Astrocyte (in vitro differentiated cells and primary cell): ENCODE measurements around the gene ARSG. TPM values are rescaled to one million over a fixed set of nuclear protein-coding genes. Genes with fewer than 3 reads are reported as not detected.

Source experiments
- DNase-seq: peaks from one replicate; pipeline ENCODE4 v3.0.0-alpha.2; 2010; ENCODE audit warnings: low read depth
- FAIRE-seq: peaks from 2 replicates; lab custom pipeline; 2011; peaks lifted over from hg19 to GRCh38; lab: Jason Lieb, UNC
- H2AFZ ChIP-seq: 2 replicates; pipeline ENCODE4 v1.6.0; 2012; ENCODE audit warnings: low read depth, low read length, inconsistent platforms
- H3K27ac ChIP-seq: 2 replicates; pipeline ENCODE4 v1.5.1; 2011; ENCODE audit warnings: low read depth, low read length, inconsistent platforms
- H3K27me3 ChIP-seq: 2 replicates; pipeline ENCODE4 v1.6.0; 2011; ENCODE audit warnings: low read length, inconsistent platforms; ENCODE audit not compliant: insufficient read depth
- H3K36me3 ChIP-seq: 2 replicates; pipeline ENCODE4 v1.5.1; 2011; ENCODE audit warnings: low read length, inconsistent platforms; ENCODE audit not compliant: insufficient read depth
- H3K4me1 ChIP-seq: 2 replicates; pipeline ENCODE4 v1.5.1; 2011; ENCODE audit warnings: low read length, inconsistent platforms; ENCODE audit not compliant: insufficient read depth
- H3K4me2 ChIP-seq: 2 replicates; pipeline ENCODE4 v1.6.0; 2012; ENCODE audit warnings: low read length, inconsistent platforms
- H3K4me3 ChIP-seq: 2 replicates; pipeline ENCODE4 v1.5.1; 2011; ENCODE audit warnings: low read depth, mild to moderate bottlenecking, low read length, inconsistent platforms; ENCODE audit not compliant: insufficient read depth
- H3K79me2 ChIP-seq: 2 replicates; pipeline ENCODE4 v1.6.0; 2012; ENCODE audit warnings: mild to moderate bottlenecking, low read length, inconsistent platforms; ENCODE audit not compliant: insufficient read depth
- H3K9ac ChIP-seq: 2 replicates; pipeline ENCODE4 v1.6.0; 2012; ENCODE audit warnings: mild to moderate bottlenecking, low read length, inconsistent platforms
- H3K9me3 ChIP-seq: 2 replicates; pipeline ENCODE4 v1.5.1; 2012; ENCODE audit warnings: low read depth, mild to moderate bottlenecking, low read length, inconsistent platforms; ENCODE audit not compliant: insufficient read depth
- H4K20me1 ChIP-seq: 2 replicates; pipeline ENCODE4 v1.6.0; 2012; ENCODE audit warnings: low read length, inconsistent platforms; ENCODE audit not compliant: insufficient read depth
- H3K27ac Mint-ChIP-seq: one replicate; pipeline ENCODE4 v1.8.0; 2021; ENCODE audit warnings: mild to moderate bottlenecking, mixed read lengths; ENCODE audit not compliant: unreplicated experiment
- H3K27me3 Mint-ChIP-seq: one replicate; pipeline ENCODE4 v1.8.0; 2021; ENCODE audit warnings: low read depth, mixed read lengths; ENCODE audit not compliant: unreplicated experiment
- H3K36me3 Mint-ChIP-seq: one replicate; pipeline ENCODE4 v1.8.0; 2021; ENCODE audit warnings: low read depth, mixed read lengths; ENCODE audit not compliant: unreplicated experiment
- H3K4me1 Mint-ChIP-seq: one replicate; pipeline ENCODE4 v1.8.0; 2021; ENCODE audit warnings: low read depth, mixed read lengths; ENCODE audit not compliant: unreplicated experiment
- H3K4me3 Mint-ChIP-seq: one replicate; pipeline ENCODE4 v1.8.0; 2021; ENCODE audit warnings: mild to moderate bottlenecking, moderate library complexity, mixed read lengths; ENCODE audit not compliant: unreplicated experiment
- H3K9me3 Mint-ChIP-seq: one replicate; pipeline ENCODE4 v1.8.0; 2021; ENCODE audit warnings: mild to moderate bottlenecking, mixed read lengths; ENCODE audit not compliant: unreplicated experiment
- CTCF ChIP-seq: IDR thresholded peaks from 2 replicates; pipeline ENCODE4 v1.5.1; 2011; ENCODE audit warnings: low read depth, mild to moderate bottlenecking, inconsistent platforms, low read length, moderate library complexity; ENCODE audit not compliant: insufficient read depth
- EZH2 ChIP-seq: IDR thresholded peaks from 2 replicates; pipeline ENCODE4 v1.6.1; 2012; ENCODE audit warnings: mild to moderate bottlenecking, low read length, inconsistent platforms; ENCODE audit not compliant: insufficient read depth
- total RNA-seq: library from RNA; stranded (reverse); gene quantifications from 2 replicates; pipeline ENCODE4 v1.2.1, GENCODE V29; 2021

The ARSG gene
- total RNA-seq, 1 donor from 2014 or later, result 2.6 TPM

GRCh38 chr17:68429881-68430280 is 138.6 kb downstream of the ARSG start:
- H3K4me1 Mint-ChIP-seq, result no peaks in the 10 kb centered on the region
- Histone ChIP-seq H3K9ac (no peak overlapping the region), H2AFZ (no peak overlapping the region), H3K27me3 (no peaks in the 10 kb centered on the region), H3K4me3 (no peak overlapping the region), H3K4me1 (no peaks in the 10 kb centered on the region), H3K4me2 (no peak overlapping the region), H3K79me2 (no peaks in the 10 kb centered on the region), H4K20me1 (peaks cover 6% of the 10 kb centered on the region), H3K27ac (no peak overlapping the region), H3K36me3 (peaks cover 59% of the 10 kb centered on the region), H3K9me3 (no peaks in the 10 kb centered on the region)
- FAIRE-seq, result no peak
- H3K9me3 Mint-ChIP-seq, result no peaks in the 10 kb centered on the region
- H3K36me3 Mint-ChIP-seq, result peaks cover 33% of the 10 kb centered on the region
- H3K4me3 Mint-ChIP-seq, result no peak overlapping the region
- TF ChIP-seq EZH2 (no peak), CTCF (no peak)
- H3K27me3 Mint-ChIP-seq, result no peaks in the 10 kb centered on the region
- no peak for DNase-seq
- no peak overlapping the region for H3K27ac Mint-ChIP-seq

GRCh38 chr17:68431045-68431608 is 139.8 kb downstream of the ARSG start:
- peaks cover 59% of the 10 kb centered on the region for H3K36me3 ChIP-seq

More at GRCh38 chr17:68431045-68431608, 139.8 kb downstream of the ARSG start:
- TF ChIP-seq EZH2 (no peak), CTCF (no peak)
- no peak for DNase-seq
- H3K27me3 ChIP-seq, result no peaks in the 10 kb centered on the region
- no peaks in the 10 kb centered on the region for H3K79me2 ChIP-seq
- no peaks in the 10 kb centered on the region for H3K27me3 Mint-ChIP-seq
- H3K9ac ChIP-seq, result no peak overlapping the region
- H3K36me3 Mint-ChIP-seq, result peaks cover 37% of the 10 kb centered on the region
- H3K4me1 Mint-ChIP-seq, result peaks cover 5% of the 10 kb centered on the region
- no peaks in the 10 kb centered on the region for H3K9me3 ChIP-seq
- peaks cover 6% of the 10 kb centered on the region for H4K20me1 ChIP-seq
- no peak overlapping the region for H2AFZ ChIP-seq
- no peak for FAIRE-seq
- no peak overlapping the region for H3K4me3 Mint-ChIP-seq
- no peak overlapping the region for H3K4me2 ChIP-seq
- H3K27ac Mint-ChIP-seq, result no peak overlapping the region
- H3K4me3 ChIP-seq, result no peak overlapping the region
- H3K4me1 ChIP-seq, result peaks cover 3% of the 10 kb centered on the region
- H3K27ac ChIP-seq, result no peak overlapping the region
- no peaks in the 10 kb centered on the region for H3K9me3 Mint-ChIP-seq
